HAP-1 (cell line): ENCODE data around the gene HIVEP3.

ENCODE experiments used
- DNase-seq, 2 experiments: peaks; one replicate each; pipeline ENCODE4 v3.0.0-alpha.2; 2016 to 2020; ENCODE audit warnings: low spot score in 2 of 2
- H3K27me3 ChIP-seq: fragments of 250-450 bp; sonication (Bioruptor Pico); 2 replicates; pipeline ENCODE4 v1.5.1; 2020; ENCODE audit warnings: low read depth, mild to moderate bottlenecking, moderate library complexity
- H3K36me3 ChIP-seq: fragments of 250-450 bp; sonication (Bioruptor Pico); replicated peaks from 2 replicates; pipeline ENCODE4 v1.5.1; 2020; ENCODE audit warnings: mild to moderate bottlenecking
- H3K4me1 ChIP-seq: fragments of 250-450 bp; sonication (Bioruptor Pico); 2 replicates; pipeline ENCODE4 v1.5.1; 2020; ENCODE audit warnings: mild to moderate bottlenecking
- H3K4me3 ChIP-seq: fragments of 250-450 bp; sonication (Bioruptor Pico); 2 replicates; pipeline ENCODE4 v1.5.1; 2020; ENCODE audit warnings: mild to moderate bottlenecking, moderate library complexity
- H3K9me3 ChIP-seq: fragments of 250-450 bp; sonication (Bioruptor Pico); 2 replicates; pipeline ENCODE4 v1.5.1; 2020; ENCODE audit warnings: mild to moderate bottlenecking, moderate library complexity
- in situ Hi-C: fragments of 300-500 bp; cut with MboI; formaldehyde crosslinking; loops from 3 replicates; pipeline ENCODE4 v1.14.3; 2020; ENCODE audit warnings: low sequenced_read_pairs, inconsistent platforms, mixed read lengths

Gene HIVEP3

DNA sequence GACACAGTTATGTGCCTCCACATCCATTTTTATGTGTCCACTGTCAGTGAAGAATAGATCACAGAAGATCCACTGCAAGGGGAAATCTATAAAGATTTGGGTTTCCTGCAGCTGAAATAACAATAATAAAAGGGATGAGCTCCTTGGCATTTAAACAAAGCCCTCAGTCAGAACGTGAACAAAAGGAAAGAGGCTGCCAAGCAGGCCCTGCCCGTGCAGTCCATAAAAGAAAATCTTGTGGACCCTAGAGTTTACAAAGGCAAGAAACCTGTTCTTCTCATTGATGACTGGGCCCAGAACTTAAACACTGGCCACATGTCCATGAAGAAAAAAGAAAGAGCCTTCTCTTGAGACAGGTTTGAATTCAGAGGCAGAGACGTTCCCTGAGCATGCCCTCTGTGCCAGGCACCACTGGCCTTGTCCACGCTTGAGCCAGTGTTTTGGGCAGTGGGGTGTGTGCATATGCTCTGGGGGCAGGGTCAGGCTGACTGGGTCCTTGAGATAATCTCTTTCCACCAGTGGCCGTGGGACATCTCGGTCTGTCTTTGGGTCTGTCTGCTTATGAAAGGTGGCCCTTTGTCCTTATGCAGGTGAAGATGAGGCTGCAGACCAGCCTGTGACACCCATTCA lies 142.7 kb downstream of the HIVEP3 start:
- Histone ChIP-seq H3K36me3 (no peaks in the 10 kb centered on the region), H3K4me3 (no peak overlapping the region), H3K4me1 (no peaks in the 10 kb centered on the region), H3K9me3 (no peaks in the 10 kb centered on the region), H3K27me3 (no peaks in the 10 kb centered on the region)
- no peak for DNase-seq
- in situ Hi-C loops, result no loop called here

DNA sequence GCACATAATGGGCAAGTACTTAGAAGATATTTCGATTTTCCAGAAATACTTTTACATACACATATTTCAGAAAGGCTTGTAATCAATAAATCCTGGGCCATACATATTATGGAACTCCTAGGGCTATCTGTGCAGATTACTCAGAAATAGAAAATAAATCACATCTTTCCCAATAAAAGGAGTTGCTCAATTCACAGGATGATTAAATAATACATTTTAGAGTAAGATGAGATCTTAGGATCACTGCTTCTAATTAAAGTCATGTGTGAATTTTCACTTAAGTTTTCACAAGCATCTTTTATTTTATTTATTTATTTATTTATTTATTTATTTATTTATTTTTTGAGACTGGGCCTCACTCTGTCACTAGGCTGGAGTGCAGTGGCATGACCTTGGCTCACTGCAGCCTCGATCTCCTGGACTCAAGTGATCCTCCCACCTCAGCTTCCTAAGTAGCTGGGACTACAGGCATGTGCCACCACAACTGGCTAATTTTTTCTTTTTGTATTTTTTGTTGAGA lies 144.2 kb downstream of the HIVEP3 start:
- DNase-seq, result no peak
- Histone ChIP-seq H3K36me3 (no peaks in the 10 kb centered on the region), H3K4me1 (no peaks in the 10 kb centered on the region), H3K9me3 (no peaks in the 10 kb centered on the region), H3K27me3 (no peaks in the 10 kb centered on the region), H3K4me3 (no peak overlapping the region)
- in situ Hi-C loops, result no loop called here

DNA sequence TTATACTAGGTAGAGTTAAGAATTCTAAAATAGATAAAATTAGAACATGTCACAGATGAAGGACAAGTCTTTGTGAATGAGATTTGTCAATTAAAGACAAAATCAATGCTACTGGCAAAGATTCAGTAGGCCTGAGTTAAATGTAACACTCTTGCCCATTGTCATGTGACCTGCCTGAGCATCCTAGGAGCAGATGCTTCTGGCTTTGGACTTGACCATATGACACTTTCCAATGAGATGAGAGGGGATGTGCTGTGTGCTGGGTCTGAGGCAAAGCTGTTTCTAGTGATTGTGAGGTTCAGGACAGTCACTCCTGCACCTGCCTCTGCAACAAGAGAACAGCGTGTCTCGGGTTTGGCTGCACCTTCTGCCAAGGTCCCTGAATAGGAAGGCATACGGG lies 144.9 kb downstream of the HIVEP3 start:
- no peaks in the 10 kb centered on the region for H3K36me3 ChIP-seq
- H3K4me3 ChIP-seq, result no peak overlapping the region
- DNase-seq, result no peak
- in situ Hi-C loops, result no loop called here
- H3K9me3 ChIP-seq, result no peaks in the 10 kb centered on the region
- no peaks in the 10 kb centered on the region for H3K27me3 ChIP-seq
- H3K4me1 ChIP-seq, result no peaks in the 10 kb centered on the region

DNA sequence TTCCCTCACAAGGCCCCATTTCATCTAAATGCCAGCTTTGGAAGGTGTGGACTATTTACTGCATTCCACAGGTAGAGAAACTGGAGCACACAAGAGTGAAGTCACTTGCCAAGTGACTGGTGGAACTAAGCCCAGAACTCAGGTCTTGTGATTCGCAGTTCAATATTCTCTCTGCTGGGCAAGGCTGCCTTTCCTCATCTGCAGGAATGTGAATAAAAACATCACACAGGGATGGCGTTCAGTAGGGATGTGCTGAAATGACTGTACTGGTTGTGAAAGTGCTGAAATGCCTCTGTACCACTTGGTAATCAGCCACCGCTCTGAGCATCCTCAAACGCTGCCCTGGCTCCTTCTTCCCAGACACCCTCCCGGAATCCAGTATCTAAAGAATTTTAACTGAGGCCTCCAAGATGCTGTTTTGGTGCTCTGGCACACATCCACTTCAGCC lies 145.6 kb downstream of the HIVEP3 start:
- in situ Hi-C loops, result no loop called here
- DNase-seq, result no peak
- Histone ChIP-seq H3K9me3 (no peaks in the 10 kb centered on the region), H3K36me3 (no peaks in the 10 kb centered on the region), H3K4me1 (no peaks in the 10 kb centered on the region), H3K27me3 (no peaks in the 10 kb centered on the region), H3K4me3 (no peak overlapping the region)

DNA sequence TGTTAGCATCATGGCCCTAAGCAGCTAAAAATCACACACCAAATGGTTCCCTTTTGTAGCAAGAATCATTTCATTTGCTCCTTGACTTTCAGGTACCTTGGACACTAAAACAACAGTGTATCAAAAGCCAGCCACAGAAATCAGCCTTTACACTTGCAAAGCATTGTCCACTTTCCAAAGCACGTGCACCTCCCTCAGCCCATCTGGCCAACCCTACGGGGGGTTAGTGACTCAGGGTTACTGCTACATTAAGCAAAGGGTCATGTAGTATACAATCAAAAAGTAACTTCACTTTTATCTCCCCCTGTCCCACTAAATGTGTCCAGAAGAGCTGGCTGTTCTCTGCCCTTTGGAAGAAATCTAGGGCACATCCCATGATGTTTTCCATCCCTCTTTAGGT lies 149.7 kb downstream of the HIVEP3 start:
- no peaks in the 10 kb centered on the region for H3K27me3 ChIP-seq
- in situ Hi-C loops, result no loop called here
- no peaks in the 10 kb centered on the region for H3K9me3 ChIP-seq
- H3K4me1 ChIP-seq, result no peaks in the 10 kb centered on the region
- no peak overlapping the region for H3K4me3 ChIP-seq
- DNase-seq, result no peak
- no peaks in the 10 kb centered on the region for H3K36me3 ChIP-seq

DNA sequence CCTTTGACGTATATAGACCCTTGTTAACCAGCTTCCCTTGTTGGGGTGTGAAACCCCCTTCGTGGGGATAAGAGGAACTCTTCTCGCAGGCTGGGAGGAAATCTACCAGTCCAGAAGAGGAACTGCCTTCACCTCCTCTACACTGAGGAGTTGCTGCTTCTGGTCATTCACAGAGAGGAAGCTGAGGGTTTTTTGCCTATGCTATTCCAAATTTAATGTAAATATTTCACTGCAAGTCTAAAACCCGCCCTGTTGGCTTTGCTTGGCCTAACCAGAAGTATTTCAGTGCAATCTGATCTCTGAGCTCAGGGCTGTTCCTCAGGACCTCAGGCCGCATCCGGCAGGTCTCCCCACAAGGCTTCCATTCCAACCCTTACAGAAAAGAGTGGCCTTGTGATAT lies 150.1 kb downstream of the HIVEP3 start:
- Histone ChIP-seq H3K4me3 (no peak overlapping the region), H3K27me3 (no peaks in the 10 kb centered on the region), H3K9me3 (no peaks in the 10 kb centered on the region), H3K4me1 (no peaks in the 10 kb centered on the region), H3K36me3 (no peaks in the 10 kb centered on the region)
- DNase-seq, result no peak
- in situ Hi-C loops, result no loop called here

DNA sequence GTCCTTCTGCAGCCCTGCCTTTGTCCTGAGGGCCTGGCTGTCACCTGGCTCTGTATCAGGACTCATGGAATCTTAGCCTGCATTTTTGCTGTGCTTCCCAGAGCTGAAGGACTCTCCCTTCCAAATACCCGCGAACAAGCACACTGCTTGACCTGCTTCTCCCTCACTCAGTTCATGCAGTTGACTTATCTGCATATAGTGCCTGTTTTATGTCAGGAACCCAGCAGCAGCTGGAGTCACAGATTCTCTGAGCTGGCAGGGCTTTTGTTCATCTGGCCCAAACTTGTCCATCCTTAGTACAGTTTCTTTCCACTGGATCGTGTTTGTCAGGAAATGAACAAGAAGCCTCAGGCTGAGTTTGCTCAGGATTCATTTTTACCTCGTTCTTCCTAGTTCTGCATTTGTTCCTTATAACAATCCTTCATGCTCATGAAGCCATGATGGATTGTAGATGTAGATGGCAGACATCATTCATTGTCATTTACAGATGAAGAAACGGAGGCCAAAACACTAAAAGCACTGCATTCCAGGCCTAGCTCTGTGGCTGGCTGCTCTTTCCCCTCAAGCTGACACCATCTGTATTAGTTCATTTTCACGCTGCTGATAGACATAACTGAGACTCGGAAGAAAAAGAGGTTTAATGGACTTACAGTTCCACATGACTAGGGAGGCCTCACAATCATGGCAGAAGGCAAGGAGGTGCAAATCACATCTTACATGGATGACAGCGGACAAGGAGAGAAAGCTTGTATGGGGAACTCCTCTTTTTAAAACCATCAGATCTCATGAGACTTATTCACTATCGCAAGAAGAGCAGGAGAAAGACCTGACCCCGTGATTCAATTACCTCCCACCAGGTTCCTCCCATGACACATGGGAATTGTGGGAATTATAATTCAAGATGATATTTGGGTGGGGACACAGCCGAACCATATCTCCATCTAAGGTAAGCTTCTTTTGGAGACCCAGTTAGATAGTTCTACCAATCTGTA lies 150.9 kb downstream of the HIVEP3 start:
- Histone ChIP-seq H3K4me3 (no peak overlapping the region), H3K4me1 (no peaks in the 10 kb centered on the region), H3K36me3 (no peaks in the 10 kb centered on the region), H3K9me3 (no peaks in the 10 kb centered on the region), H3K27me3 (no peaks in the 10 kb centered on the region)
- DNase-seq, result no peak
- in situ Hi-C loops, result no loop called here

DNA sequence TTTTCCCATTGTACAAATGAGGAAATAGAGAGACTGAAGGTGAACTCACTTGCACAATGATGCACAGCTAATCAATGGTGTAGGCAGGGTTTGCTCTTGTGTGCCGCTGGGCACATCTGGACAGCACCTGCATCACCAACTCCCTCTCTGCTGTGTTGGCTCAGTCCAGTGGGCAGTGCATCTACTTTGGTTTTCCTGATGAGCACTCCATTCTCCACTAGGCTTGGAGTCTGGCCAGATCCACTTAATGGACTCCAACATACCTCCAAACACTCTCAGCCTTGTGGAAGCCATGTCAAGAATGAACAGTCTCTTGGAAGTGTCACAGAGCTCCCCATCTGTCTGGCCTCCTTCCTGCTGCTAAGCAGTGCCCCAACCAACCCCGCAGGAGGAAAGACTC lies 152.2 kb downstream of the HIVEP3 start:
- in situ Hi-C loops, result no loop called here
- H3K9me3 ChIP-seq, result peaks cover 2% of the 10 kb centered on the region; the same call in 1 of the 2 replicates
- H3K27me3 ChIP-seq, result no peaks in the 10 kb centered on the region
- no peaks in the 10 kb centered on the region for H3K36me3 ChIP-seq
- H3K4me3 ChIP-seq, result no peak overlapping the region
- DNase-seq, result no peak
- H3K4me1 ChIP-seq, result no peaks in the 10 kb centered on the region

DNA sequence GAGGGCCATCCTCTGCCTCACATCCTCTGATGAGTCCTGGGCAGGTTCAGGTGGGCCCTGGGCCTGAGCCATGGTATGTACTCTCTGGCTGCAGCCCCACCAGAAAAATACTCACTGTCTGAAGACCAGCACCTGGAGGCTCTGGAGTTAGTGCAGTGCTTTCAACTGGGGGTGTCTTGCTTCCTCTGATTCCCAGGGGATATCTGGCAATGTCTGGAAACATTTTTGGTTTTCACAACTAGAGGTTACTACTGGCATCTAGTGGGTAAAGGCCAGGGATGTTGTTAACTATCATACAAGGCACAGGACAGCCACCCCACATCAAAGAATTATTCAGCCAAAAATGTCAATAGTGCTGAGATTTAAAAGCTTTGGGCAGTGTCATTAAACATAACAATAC lies 152.7 kb downstream of the HIVEP3 start:
- in situ Hi-C loops, result no loop called here
- H3K27me3 ChIP-seq, result no peaks in the 10 kb centered on the region
- H3K4me3 ChIP-seq, result no peak overlapping the region
- no peaks in the 10 kb centered on the region for H3K36me3 ChIP-seq
- peaks cover 5% of the 10 kb centered on the region; the same call in 1 of the 2 replicates for H3K9me3 ChIP-seq
- no peak for DNase-seq
- H3K4me1 ChIP-seq, result no peaks in the 10 kb centered on the region

DNA sequence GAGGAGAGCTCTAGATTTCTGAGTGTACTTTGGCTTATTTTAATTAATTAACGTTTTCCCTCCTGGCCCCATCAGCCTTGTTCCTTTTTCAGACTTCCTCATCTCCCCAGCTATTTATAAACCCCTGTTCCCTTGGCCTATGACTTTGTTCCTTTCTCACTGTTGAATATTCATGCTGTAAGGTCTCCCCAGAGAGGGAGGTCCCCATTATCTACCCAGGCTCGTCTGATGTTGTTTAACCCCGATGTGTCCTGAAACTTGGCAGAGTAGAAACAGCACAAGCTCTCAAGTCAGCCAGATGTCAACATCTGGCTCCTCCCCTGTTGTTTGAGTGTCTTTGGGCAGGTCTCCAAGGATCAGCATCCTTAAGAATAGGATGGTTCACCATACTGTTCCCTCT lies 153.6 kb downstream of the HIVEP3 start:
- in situ Hi-C loops, result no loop called here
- Histone ChIP-seq H3K36me3 (no peaks in the 10 kb centered on the region), H3K27me3 (no peaks in the 10 kb centered on the region), H3K9me3 (peaks cover 5% of the 10 kb centered on the region; the same call in 1 of the 2 replicates), H3K4me3 (no peak overlapping the region), H3K4me1 (no peaks in the 10 kb centered on the region)
- DNase-seq, result no peak

DNA sequence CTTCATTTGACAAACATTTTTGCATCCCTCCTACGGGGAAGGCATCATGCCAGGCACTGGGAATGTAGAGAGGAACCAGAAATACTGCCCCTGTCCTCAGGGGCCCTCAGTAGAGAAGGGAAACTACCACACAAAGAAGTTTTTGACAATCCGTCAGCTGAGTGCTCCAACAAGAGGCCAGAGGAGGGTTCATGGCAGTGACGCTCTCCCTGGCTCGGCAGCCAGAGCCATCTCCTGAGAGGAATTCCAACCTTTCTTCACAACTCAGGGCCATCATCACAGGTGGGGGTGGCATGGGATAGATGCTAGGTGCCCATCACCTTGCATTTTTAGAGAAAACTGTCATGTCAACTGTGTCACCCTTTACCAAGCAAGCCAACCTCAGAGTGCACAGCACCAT lies 154.1 kb downstream of the HIVEP3 start:
- peaks cover 5% of the 10 kb centered on the region; the same call in 1 of the 2 replicates for H3K9me3 ChIP-seq
- in situ Hi-C loops, result no loop called here
- H3K27me3 ChIP-seq, result no peaks in the 10 kb centered on the region
- no peak overlapping the region for H3K4me3 ChIP-seq
- H3K36me3 ChIP-seq, result no peaks in the 10 kb centered on the region
- H3K4me1 ChIP-seq, result no peaks in the 10 kb centered on the region
- DNase-seq, result no peak

DNA sequence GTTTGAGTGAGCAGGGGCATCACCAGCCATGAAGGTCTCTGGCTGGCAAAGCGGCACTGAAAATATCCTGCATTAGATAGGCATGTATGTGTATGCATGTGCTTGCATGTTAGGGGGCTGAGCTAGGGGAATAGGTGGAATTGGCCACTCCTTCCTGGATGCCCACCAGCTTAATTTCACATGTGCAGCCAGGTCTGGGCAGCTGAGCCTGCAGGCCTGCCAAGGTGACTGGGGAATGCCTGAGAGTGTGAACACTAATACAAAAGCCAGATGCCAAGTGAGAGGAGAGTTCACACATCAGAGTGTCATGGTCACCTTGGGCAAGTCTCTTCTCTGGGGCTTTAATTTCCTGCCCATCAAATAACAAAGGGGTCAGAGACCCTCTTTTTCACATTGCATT lies 155.9 kb downstream of the HIVEP3 start:
- in situ Hi-C loops, result no loop called here
- Histone ChIP-seq H3K27me3 (no peaks in the 10 kb centered on the region), H3K4me3 (no peak overlapping the region), H3K9me3 (peaks cover 5% of the 10 kb centered on the region; the same call in 1 of the 2 replicates), H3K36me3 (no peaks in the 10 kb centered on the region), H3K4me1 (no peaks in the 10 kb centered on the region)
- no peak for DNase-seq

DNA sequence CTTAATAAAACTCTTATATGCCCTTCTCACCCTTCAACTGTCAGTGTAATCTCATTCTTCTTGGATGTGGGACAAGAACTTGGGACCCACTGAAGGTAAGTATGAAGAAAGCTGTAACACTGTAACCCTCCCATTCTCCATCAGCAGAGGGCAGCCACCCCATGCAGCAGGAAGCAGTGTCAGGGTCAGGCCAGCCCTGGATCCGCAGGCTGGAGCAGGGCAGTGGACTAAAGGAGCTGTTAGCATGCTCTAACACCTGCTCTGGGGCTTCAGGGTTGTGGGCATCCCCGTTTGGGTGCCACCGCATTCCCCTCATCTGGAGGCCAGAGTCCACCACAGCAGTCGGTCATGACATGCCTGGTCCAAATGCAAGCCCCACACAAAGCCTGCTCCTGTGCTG lies 156.5 kb downstream of the HIVEP3 start:
- no peaks in the 10 kb centered on the region for H3K4me1 ChIP-seq
- DNase-seq, result no peak
- no peaks in the 10 kb centered on the region for H3K27me3 ChIP-seq
- no peak overlapping the region for H3K4me3 ChIP-seq
- in situ Hi-C loops, result no loop called here
- H3K36me3 ChIP-seq, result no peaks in the 10 kb centered on the region
- peaks cover 5% of the 10 kb centered on the region; the same call in 1 of the 2 replicates for H3K9me3 ChIP-seq
